GM23338 (cell line): Measurements from ENCODE around the gene MAST2. TPM values are rescaled to one million over a fixed set of nuclear protein-coding genes. Genes with fewer than 3 reads are reported as not detected.

ENCODE experiments used
- ATAC-seq: fragments of 200-7000 bp; cut with Tn5 transposase; 3 replicates; pipeline ENCODE4 v1.9.1; 2020
- DNase-seq: peaks from one replicate; pipeline ENCODE4 v3.0.0-alpha.2; 2015; ENCODE audit warnings: low spot score
- H2AFZ ChIP-seq: fragments of 200-600 bp; sonication (generic); 2 replicates; pipeline ENCODE4 v1.8.0; 2016; ENCODE audit warnings: antibody characterized with exemption, mild to moderate bottlenecking, moderate library complexity
- H3F3A ChIP-seq: fragments of 200-600 bp; sonication (generic); replicated peaks from 2 replicates; pipeline ENCODE4 v1.8.0; 2017; ENCODE audit warnings: antibody characterized with exemption, mixed run types, low read depth
- H3K27ac ChIP-seq: fragments of 200-600 bp; sonication (generic); 2 replicates; pipeline ENCODE4 v1.6.1; 2016; ENCODE audit warnings: low read depth
- H3K27me3 ChIP-seq: fragments of 200-600 bp; sonication (generic); 2 replicates; pipeline ENCODE4 v1.8.0; 2016; ENCODE audit warnings: mild to moderate bottlenecking, mixed run types, moderate library complexity; ENCODE audit not compliant: insufficient read depth
- H3K36me3 ChIP-seq: fragments of 200-600 bp; sonication (generic); 2 replicates; pipeline ENCODE4 v1.8.0; 2016; ENCODE audit warnings: mild to moderate bottlenecking; ENCODE audit not compliant: insufficient read depth
- H3K4me1 ChIP-seq: fragments of 200-600 bp; sonication (generic); 2 replicates; pipeline ENCODE4 v1.8.0; 2016; ENCODE audit warnings: mild to moderate bottlenecking, moderate library complexity; ENCODE audit not compliant: insufficient read depth
- H3K4me2 ChIP-seq: fragments of 200-600 bp; sonication (generic); 2 replicates; pipeline ENCODE4 v1.7.1; 2017; ENCODE audit warnings: mixed run types
- H3K4me3 ChIP-seq: fragments of 200-600 bp; sonication (generic); 2 replicates; pipeline ENCODE4 v1.6.1; 2016; ENCODE audit warnings: mixed run types
- H3K79me2 ChIP-seq: fragments of 200-600 bp; sonication (generic); replicated peaks from 2 replicates; pipeline ENCODE4 v1.8.0; 2017; ENCODE audit warnings: mild to moderate bottlenecking; ENCODE audit not compliant: insufficient read depth
- H3K9me2 ChIP-seq: fragments of 200-600 bp; sonication (generic); 2 replicates; pipeline ENCODE4 v1.8.0; 2017; ENCODE audit not compliant: insufficient read depth
- H4K20me1 ChIP-seq: fragments of 200-600 bp; sonication (generic); replicated peaks from 2 replicates; pipeline ENCODE4 v1.8.0; 2017; ENCODE audit warnings: mild to moderate bottlenecking; ENCODE audit not compliant: insufficient read depth
- H3K27ac Mint-ChIP-seq: 2 replicates; pipeline ENCODE4 v1.8.0; 2020; ENCODE audit warnings: inconsistent platforms, mild to moderate bottlenecking, moderate library complexity, mixed read lengths
- H3K27me3 Mint-ChIP-seq: 3 replicates; pipeline ENCODE4 v1.8.0; 2022; ENCODE audit warnings: low read depth, mild to moderate bottlenecking, moderate library complexity, mixed read lengths, inconsistent platforms; ENCODE audit not compliant: insufficient read depth, poor library complexity
- H3K36me3 Mint-ChIP-seq: 3 replicates; pipeline ENCODE4 v1.8.0; 2021; ENCODE audit warnings: low read depth, mild to moderate bottlenecking, inconsistent platforms, moderate library complexity, mixed read lengths
- H3K4me1 Mint-ChIP-seq: 3 replicates; pipeline ENCODE4 v1.8.0; 2020; ENCODE audit warnings: mild to moderate bottlenecking, inconsistent platforms, mixed read lengths
- H3K4me3 Mint-ChIP-seq: 3 replicates; pipeline ENCODE4 v1.8.0; 2021; ENCODE audit warnings: moderate library complexity, mild to moderate bottlenecking, inconsistent platforms, mixed read lengths
- H3K9me3 Mint-ChIP-seq: 3 replicates; pipeline ENCODE4 v1.8.0; 2020; ENCODE audit warnings: moderate library complexity, mild to moderate bottlenecking, inconsistent platforms, mixed read lengths
- CREB1 ChIP-seq: fragments of 250-450 bp; sonication (Bioruptor Pico); IDR thresholded peaks from 2 replicates; pipeline ENCODE4 v1.5.0; 2020; ENCODE audit warnings: low read depth, mild to moderate bottlenecking, moderate library complexity
- CTCF ChIP-seq, 2 experiments: fragments of 200-600 bp in 1 of 2; sonication (generic) in 1 of 2; conservative IDR thresholded peaks; 2 replicates each; pipeline versions ENCODE4 v1.5.1 to v1.6.1; 2016 to 2017; ENCODE audit warnings: antibody characterized with exemption in 2 of 2, low read depth in 2 of 2, mild to moderate bottlenecking in 2 of 2, moderate library complexity in 1 of 2
- ETS1 ChIP-seq: IDR thresholded peaks from 2 replicates; pipeline ENCODE4 v1.6.1; 2016; ENCODE audit warnings: antibody characterized with exemption
- EZH2 ChIP-seq: fragments of 200-600 bp; sonication (generic); IDR thresholded peaks from one replicate; pipeline ENCODE4 v1.8.0; 2017; ENCODE audit warnings: antibody characterized with exemption, mild to moderate bottlenecking, low read depth; ENCODE audit not compliant: unreplicated experiment
- EZH2phosphoT487 ChIP-seq: fragments of 200-600 bp; sonication (generic); IDR thresholded peaks from one replicate; pipeline ENCODE4 v1.8.1; 2018; ENCODE audit warnings: antibody characterized with exemption; ENCODE audit not compliant: unreplicated experiment
- JUNB ChIP-seq: IDR thresholded peaks from one replicate; pipeline ENCODE4 v1.6.1; 2016; ENCODE audit warnings: antibody characterized with exemption; ENCODE audit not compliant: unreplicated experiment
- NANOG ChIP-seq: IDR thresholded peaks from 2 replicates; pipeline ENCODE4 v1.6.1; 2016; ENCODE audit warnings: antibody characterized with exemption, borderline replicate concordance
- POLR2AphosphoS5 ChIP-seq: IDR thresholded peaks from 2 replicates; pipeline ENCODE4 v1.6.1; 2016; ENCODE audit warnings: antibody characterized with exemption, low read depth
- REST ChIP-seq: IDR thresholded peaks from one replicate; pipeline ENCODE4 v1.6.1; 2018; ENCODE audit warnings: antibody characterized with exemption; ENCODE audit not compliant: unreplicated experiment
- STAT1 ChIP-seq: IDR thresholded peaks from one replicate; pipeline ENCODE4 v1.6.1; 2016; ENCODE audit warnings: antibody characterized with exemption; ENCODE audit not compliant: unreplicated experiment
- ZNF114 ChIP-seq: fragments of 250-450 bp; sonication (Bioruptor Pico); IDR thresholded peaks from 2 replicates; pipeline ENCODE4 v1.5.0; 2020; ENCODE audit warnings: mild to moderate bottlenecking, moderate library complexity
- ZNF331 ChIP-seq: fragments of 250-450 bp; sonication (Bioruptor Pico); IDR thresholded peaks from 2 replicates; pipeline ENCODE4 v1.5.0; 2020; ENCODE audit warnings: low read depth, mild to moderate bottlenecking, moderate library complexity
- ZNF462 ChIP-seq: fragments of 250-450 bp; sonication (Bioruptor Pico); IDR thresholded peaks from 2 replicates; pipeline ENCODE4 v1.5.0; 2020; ENCODE audit warnings: mild to moderate bottlenecking, moderate library complexity
- polyA plus RNA-seq: library from polyadenylated mRNA; unstranded; fragments of >200 nt; fragmentation: Nextera tagmentation; extraction: Ambion mirVana; gene quantifications from 2 replicates; pipeline ENCODE4 v1.2.1, GENCODE V29; 2016
- total RNA-seq: library from RNA; depleted of rRNA; stranded (reverse); fragments of >200 nt; shearing (Covaris generic); gene quantifications from 2 replicates; pipeline ENCODE4 v1.2.3, GENCODE V29; 2014

MAST2 gene
- total and polyA plus RNA-seq, 2 experiments from 2014 or later: 11.5 to 57.7 TPM

- H3K9me2 ChIP-seq: no peaks in the 10 kb centered on the region
- no peaks in the 10 kb centered on the region for H3F3A ChIP-seq
- no peak overlapping the region for H3K27ac ChIP-seq
- Mint-ChIP-seq H3K4me1 (peaks cover 31% of the 10 kb centered on the region), H3K27me3 (peaks cover 2% of the 10 kb centered on the region), H3K9me3 (peaks cover 10% of the 10 kb centered on the region; the same call in 2 of the 3 replicates), H3K4me3 (no peak overlapping the region), H3K36me3 (peaks cover 30% of the 10 kb centered on the region), H3K27ac (no peak overlapping the region)
- no peak for ATAC-seq
- peaks cover 24% of the 10 kb centered on the region for H3K79me2 ChIP-seq
- no peak overlapping the region for H3K4me2 ChIP-seq
- no peaks in the 10 kb centered on the region for H4K20me1 ChIP-seq
- H3K4me1 ChIP-seq: peaks cover 15% of the 10 kb centered on the region
- H3K36me3 ChIP-seq: no peaks in the 10 kb centered on the region; the same call in 1 of the 2 replicates
- H2AFZ ChIP-seq: no peak overlapping the region
- no peak for DNase-seq
- TF ChIP-seq JUNB: no peak
- TF ChIP-seq CTCF (conservative IDR thresholded peaks at IDR 0.05; ENCODE audit: low read depth in 2 of 2): no peak
- TF ChIP-seq EZH2: no peak
- TF ChIP-seq ETS1: no peak
- no peak for TF ChIP-seq CREB1 (CRISPR knock-in tag)
- no peak for TF ChIP-seq REST
- no peak for TF ChIP-seq NANOG
- TF ChIP-seq POLR2AphosphoS5: no peak
- TF ChIP-seq ZNF462: no peak
- TF ChIP-seq EZH2phosphoT487: no peak
- TF ChIP-seq ZNF331: no peak
- TF ChIP-seq ZNF114 (CRISPR knock-in tag): no peak
- TF ChIP-seq STAT1: no peak
- no peaks in the 10 kb centered on the region for H3K27me3 ChIP-seq
- H3K4me3 ChIP-seq: no peak overlapping the region
Measured at GRCh38 chr1:45958317-45958716, 154.9 kb downstream of the MAST2 start.
